HEK293 (cell line): ENCODE data around the gene OIP5.

Source experiments
- CTCF ChIA-PET: fragments of 350-600 bp; formaldehyde crosslinking; extraction: SDS; loops from one replicate; lab custom pipeline; 2021; ENCODE audit warnings: antibody characterized with exemption; lab: Yijun Ruan, JAX
- POLR2A ChIA-PET: fragments of 300-600 bp; formaldehyde crosslinking; extraction: SDS; loops from one replicate; lab custom pipeline; 2020; ENCODE audit warnings: antibody characterized with exemption, inconsistent platforms; lab: Yijun Ruan, JAX
- H3K27ac ChIP-seq: fragments of 200-500 bp; sonication (Bioruptor generic); 2 replicates; pipeline ENCODE4 v1.5.1; 2014; ENCODE audit warnings: low read depth, low read length, control low read depth, inconsistent platforms; ENCODE audit errors: extremely low read depth
- H3K36me3 ChIP-seq, 2 experiments: fragments of 200-500 bp in 1 of 2; sonication (Bioruptor generic) in 1 of 2; 1 replicate in 1 of 2; 2 replicates in 1 of 2; pipeline ENCODE4 v1.5.1; 2014 to 2017; ENCODE audit warnings: inconsistent platforms in 2 of 2, low read length in 2 of 2; ENCODE audit not compliant: control insufficient read depth in 2 of 2, insufficient read depth in 1 of 2
- H3K4me1 ChIP-seq: fragments of 200-500 bp; sonication (Bioruptor generic); 2 replicates; pipeline ENCODE4 v1.5.1; 2014; ENCODE audit warnings: mild to moderate bottlenecking, low read length, inconsistent platforms; ENCODE audit not compliant: control insufficient read depth, insufficient read depth
- H3K4me3 ChIP-seq: 2 replicates; pipeline ENCODE4 v1.5.1; 2011; ENCODE audit warnings: low read depth, mild to moderate bottlenecking, control low read depth, low read length, moderate library complexity
- H3K9me3 ChIP-seq: fragments of 200-500 bp; sonication (Bioruptor generic); 2 replicates; pipeline ENCODE4 v1.5.1; 2014; ENCODE audit warnings: low read depth, low read length, inconsistent platforms; ENCODE audit not compliant: control insufficient read depth, insufficient read depth
- BCL11A ChIP-seq: fragments of 450-650 bp; formaldehyde crosslinking; IDR thresholded peaks from 2 replicates; pipeline ENCODE4 v1.5.1; 2016; ENCODE audit warnings: low read depth, missing biosample characterization, missing genetic modification characterization
- CTCF ChIP-seq: fragments of 450-650 bp; formaldehyde crosslinking; IDR thresholded peaks from 2 replicates; pipeline ENCODE4 v1.5.1; 2016; ENCODE audit warnings: missing biosample characterization, missing genetic modification characterization
- EGR2 ChIP-seq: fragments of 450-650 bp; formaldehyde crosslinking; IDR thresholded peaks from 2 replicates; pipeline ENCODE4 v1.5.1; 2016; ENCODE audit warnings: low read depth, missing biosample characterization, missing genetic modification characterization
- GLIS1 ChIP-seq: fragments of 450-650 bp; formaldehyde crosslinking; IDR thresholded peaks from 2 replicates; pipeline ENCODE4 v1.5.1; 2016; ENCODE audit warnings: missing biosample characterization, missing genetic modification characterization
- KLF1 ChIP-seq: fragments of 450-650 bp; formaldehyde crosslinking; IDR thresholded peaks from 2 replicates; pipeline ENCODE4 v1.5.1; 2016; ENCODE audit warnings: missing biosample characterization, missing genetic modification characterization
- KLF9 ChIP-seq: fragments of 450-650 bp; formaldehyde crosslinking; IDR thresholded peaks from 2 replicates; pipeline ENCODE4 v1.5.1; 2016; ENCODE audit warnings: missing biosample characterization, missing genetic modification characterization, low read depth
- PRDM10 ChIP-seq: fragments of 450-650 bp; formaldehyde crosslinking; IDR thresholded peaks from 2 replicates; pipeline ENCODE4 v1.5.1; 2016; ENCODE audit warnings: missing biosample characterization, missing genetic modification characterization
- SP3 ChIP-seq: fragments of 450-650 bp; formaldehyde crosslinking; IDR thresholded peaks from 2 replicates; pipeline ENCODE4 v1.5.1; 2016; ENCODE audit warnings: missing biosample characterization, missing genetic modification characterization
- TSHZ1 ChIP-seq: fragments of 450-650 bp; formaldehyde crosslinking; IDR thresholded peaks from 2 replicates; pipeline ENCODE4 v1.5.1; 2016; ENCODE audit warnings: missing biosample characterization, missing genetic modification characterization, borderline replicate concordance
- WT1 ChIP-seq: fragments of 450-650 bp; formaldehyde crosslinking; IDR thresholded peaks from 2 replicates; pipeline ENCODE4 v1.5.1; 2016; ENCODE audit warnings: missing biosample characterization, missing genetic modification characterization
- ZFHX2 ChIP-seq: fragments of 450-650 bp; formaldehyde crosslinking; conservative IDR thresholded peaks from 2 replicates; pipeline ENCODE4 v1.5.1; 2016; ENCODE audit warnings: missing biosample characterization, missing genetic modification characterization
- ZNF114 ChIP-seq: fragments of 450-650 bp; formaldehyde crosslinking; IDR thresholded peaks from 2 replicates; pipeline ENCODE4 v1.5.0; 2017; ENCODE audit warnings: missing biosample characterization, missing genetic modification characterization
- ZNF221 ChIP-seq: fragments of 450-650 bp; formaldehyde crosslinking; IDR thresholded peaks from 2 replicates; pipeline ENCODE4 v1.5.1; 2017; ENCODE audit warnings: missing biosample characterization, missing genetic modification characterization, borderline replicate concordance
- ZNF335 ChIP-seq: fragments of 450-650 bp; formaldehyde crosslinking; conservative IDR thresholded peaks from 2 replicates; pipeline ENCODE4 v1.5.1; 2016; ENCODE audit warnings: missing biosample characterization, missing genetic modification characterization
- ZNF366 ChIP-seq: fragments of 450-650 bp; formaldehyde crosslinking; conservative IDR thresholded peaks from 2 replicates; pipeline ENCODE4 v1.5.1; 2016; ENCODE audit warnings: missing biosample characterization, missing genetic modification characterization
- ZNF473 ChIP-seq: fragments of 450-650 bp; formaldehyde crosslinking; IDR thresholded peaks from 2 replicates; pipeline ENCODE4 v1.5.1; 2017; ENCODE audit warnings: missing biosample characterization, missing genetic modification characterization
- ZNF501 ChIP-seq: fragments of 450-650 bp; formaldehyde crosslinking; IDR thresholded peaks from 2 replicates; pipeline ENCODE4 v1.5.1; 2016; ENCODE audit warnings: missing biosample characterization, missing genetic modification characterization
- ZNF560 ChIP-seq: fragments of 450-650 bp; formaldehyde crosslinking; IDR thresholded peaks from 2 replicates; pipeline ENCODE4 v1.5.1; 2017; ENCODE audit warnings: missing biosample characterization, missing genetic modification characterization, borderline replicate concordance
- ZNF629 ChIP-seq: fragments of 450-650 bp; formaldehyde crosslinking; IDR thresholded peaks from 2 replicates; pipeline ENCODE4 v1.5.1; 2017; ENCODE audit warnings: missing biosample characterization, missing genetic modification characterization
- ZNF645 ChIP-seq: fragments of 450-650 bp; formaldehyde crosslinking; IDR thresholded peaks from 2 replicates; pipeline ENCODE4; 2016; ENCODE audit warnings: missing biosample characterization, missing genetic modification characterization
- ZNF837 ChIP-seq: fragments of 450-650 bp; formaldehyde crosslinking; IDR thresholded peaks from 2 replicates; pipeline ENCODE4 v1.5.1; 2016; ENCODE audit warnings: missing biosample characterization, missing genetic modification characterization
- TF ChIP-seq, protein P1 (sequence below): fragments of 450-650 bp; formaldehyde crosslinking; IDR thresholded peaks from 2 replicates; pipeline ENCODE4 v1.5.1; 2016; ENCODE audit warnings: missing biosample characterization, missing genetic modification characterization

OIP5 gene

GRCh38 chr15:41286665-41287333 lies 45.6 kb downstream of the OIP5 start (continued):
- TF ChIP-seq ZNF645 (no peak), ZNF560 (no peak), ZNF221 (tag by site-specific recombination) (no peak), ZNF501 (tag by site-specific recombination) (no peak), ZNF114 (tag by site-specific recombination) (no peak), ZNF366 (tag by site-specific recombination) (no peak), KLF1 (tag by site-specific recombination) (no peak), ZNF837 (no peak)

- H3K27ac ChIP-seq: 0 out of 2 replicates have a peak overlapping the region, but pooled peaks have one; percentile 85
- H3K36me3 ChIP-seq: peaks cover 30 to 44% of the 10 kb centered on the region in 2 experiments; a peak in 2 of 3 replicates
- no peaks in the 10 kb centered on the region for H3K4me1 ChIP-seq
- CTCF ChIA-PET: interaction anchor here (0.7 to 1.3 kb wide), 3 partner anchors 47 to 402 kb away, joined by 3 read pairs; partner anchors contain the start of genes CHP1, NUSAP1 and OIP5
- TF ChIP-seq BCL11A (tag by site-specific recombination): no peak
- TF ChIP-seq KLF9 (tag by site-specific recombination): no peak
- peak; percentile 36; the same call in 1 of the 2 replicates for TF ChIP-seq ZNF335 (tag by site-specific recombination)
- peak; percentile 12; the same call in 1 of the 2 replicates for TF ChIP-seq WT1 (tag by site-specific recombination)
- no peak for TF ChIP-seq SP3 (tag by site-specific recombination)
- no peak for TF ChIP-seq ZNF629
- peak; percentile 82 for TF ChIP-seq GLIS1 (tag by site-specific recombination)
- no peak for TF ChIP-seq TSHZ1
- TF ChIP-seq, protein P1, sequence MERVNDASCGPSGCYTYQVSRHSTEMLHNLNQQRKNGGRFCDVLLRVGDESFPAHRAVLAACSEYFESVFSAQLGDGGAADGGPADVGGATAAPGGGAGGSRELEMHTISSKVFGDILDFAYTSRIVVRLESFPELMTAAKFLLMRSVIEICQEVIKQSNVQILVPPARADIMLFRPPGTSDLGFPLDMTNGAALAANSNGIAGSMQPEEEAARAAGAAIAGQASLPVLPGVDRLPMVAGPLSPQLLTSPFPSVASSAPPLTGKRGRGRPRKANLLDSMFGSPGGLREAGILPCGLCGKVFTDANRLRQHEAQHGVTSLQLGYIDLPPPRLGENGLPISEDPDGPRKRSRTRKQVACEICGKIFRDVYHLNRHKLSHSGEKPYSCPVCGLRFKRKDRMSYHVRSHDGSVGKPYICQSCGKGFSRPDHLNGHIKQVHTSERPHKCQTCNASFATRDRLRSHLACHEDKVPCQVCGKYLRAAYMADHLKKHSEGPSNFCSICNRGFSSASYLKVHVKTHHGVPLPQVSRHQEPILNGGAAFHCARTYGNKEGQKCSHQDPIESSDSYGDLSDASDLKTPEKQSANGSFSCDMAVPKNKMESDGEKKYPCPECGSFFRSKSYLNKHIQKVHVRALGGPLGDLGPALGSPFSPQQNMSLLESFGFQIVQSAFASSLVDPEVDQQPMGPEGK (tag by site-specific recombination): 0 out of 2 replicates have a peak, but pooled peaks have one; percentile 32
- no peak for TF ChIP-seq ZNF645
- TF ChIP-seq CTCF (tag by site-specific recombination): no peak
- 0 out of 2 replicates have a peak, but pooled peaks have one; percentile 12 for TF ChIP-seq PRDM10
- TF ChIP-seq EGR2 (tag by site-specific recombination): peak; percentile 59
- peak; percentile 21; the same call in 1 of the 2 replicates for TF ChIP-seq ZFHX2 (tag by site-specific recombination)
- no peak for TF ChIP-seq ZNF473 (tag by site-specific recombination)
- no peaks in the 10 kb centered on the region for H3K9me3 ChIP-seq
- peak overlapping the region; percentile 89 for H3K4me3 ChIP-seq
- POLR2A ChIA-PET: interaction anchor here (0.9 kb wide), 1 partner anchor 27 kb away, joined by 4 read pairs; no protein-coding TSS in a partner anchor
These were observed 47.1 kb downstream of the OIP5 start for GRCh38 chr15:41285285-41285684.
